Kidney (tissue), 14 donors: ENCODE measurements around the gene NATD1. TPM values are rescaled to one million over a fixed set of nuclear protein-coding genes. Genes with fewer than 3 reads are reported as not detected.

Experiments used
- DNase-seq, 5 donors: peaks; one replicate each; pipeline ENCODE4 v3.0.0-alpha.2; 2013 to 2020
- FAIRE-seq: peaks from 2 replicates; lab custom pipeline; 2012; peaks lifted over from hg19 to GRCh38; lab: Jason Lieb, UNC
- H3K27ac ChIP-seq, 2 donors: one replicate each; pipeline ENCODE4 v1.7.0; 2013; ENCODE audit warnings: low read depth in 2 of 2, low read length in 2 of 2, inconsistent platforms in 1 of 2
- H3K27me3 ChIP-seq: one replicate; pipeline ENCODE4 v1.7.1; 2013; ENCODE audit warnings: low read length, inconsistent platforms; ENCODE audit not compliant: control insufficient read depth, insufficient read depth
- H3K36me3 ChIP-seq, 3 donors: one replicate each; pipeline versions ENCODE4 v1.7.0 to v1.7.1; 2013; ENCODE audit warnings: low read length in 3 of 3, control low read depth in 1 of 3, inconsistent platforms in 1 of 3; ENCODE audit not compliant: insufficient read depth in 3 of 3, control insufficient read depth in 2 of 3
- H3K4me1 ChIP-seq, 3 donors: one replicate each; pipeline versions ENCODE4 v1.7.0 to v1.7.1; 2013; ENCODE audit warnings: low read length in 3 of 3, inconsistent platforms in 1 of 3, low read depth in 1 of 3; ENCODE audit not compliant: control insufficient read depth in 2 of 3, insufficient read depth in 2 of 3
- H3K4me3 ChIP-seq, 3 donors: one replicate each; pipeline versions ENCODE4 v1.7.0 to v1.8.1; 2013; ENCODE audit warnings: low read length in 3 of 3, control low read depth in 1 of 3, inconsistent platforms in 1 of 3
- H3K9ac ChIP-seq, 3 donors: one replicate each; pipeline versions ENCODE4 v1.7.0 to v1.7.1; 2013; ENCODE audit warnings: low read length in 3 of 3, control low read depth in 1 of 3, inconsistent platforms in 1 of 3
- H3K9me3 ChIP-seq, 3 donors: one replicate each; pipeline versions ENCODE4 v1.7.0 to v1.7.1; 2013; ENCODE audit warnings: low read length in 3 of 3, control low read depth in 1 of 3, inconsistent platforms in 1 of 3; ENCODE audit not compliant: control insufficient read depth in 2 of 3, insufficient read depth in 1 of 3
- intact Hi-C: fragments of 100-400 bp; cut with DNase I; formaldehyde crosslinking; loops from one replicate; pipeline ENCODE4 v1.11.1; 2022
- polyA plus RNA-seq: library from polyadenylated mRNA; stranded (reverse); fragments of 350-450 nt; fragmentation: Illumina TruSeq; extraction: RNeasy Lipid Tissue Mini Kit (QIAGEN cat#74804); gene quantifications from one replicate; pipeline ENCODE4 v1.2.3, GENCODE V29; 2014; ENCODE audit warnings: low read depth, low replicate concordance; ENCODE audit not compliant: insufficient read depth
- total RNA-seq: library from RNA; stranded (reverse); fragmentation: NEBNext Ultra II Directional; extraction: Animal tissue kit (Norgen Biotek cat#: 25700); gene quantifications from one replicate; pipeline ENCODE4 v1.2.1, GENCODE V29; 2021
- TF ChIP-seq, protein P1 (sequence below): IDR thresholded peaks from 3 replicates; pipeline ENCODE4 v1.5.1; 2012; ENCODE audit warnings: mild to moderate bottlenecking, moderate library complexity, borderline replicate concordance; ENCODE audit not compliant: insufficient read depth; ENCODE audit errors: extremely low read depth
- donor health status: control.
- donor health status: control.
- donor health status: control.
- donor health status: control.
- donor health status: control.
- donor health status: DM: yes; HTN: yes; CAD: no.
- donor health status: Normal renal cell carcinoma (clear cell type).

NATD1 gene
- total and polyA plus RNA-seq, 2 donors from 2014 or later = 5.0 to 14.2 TPM

DNA sequence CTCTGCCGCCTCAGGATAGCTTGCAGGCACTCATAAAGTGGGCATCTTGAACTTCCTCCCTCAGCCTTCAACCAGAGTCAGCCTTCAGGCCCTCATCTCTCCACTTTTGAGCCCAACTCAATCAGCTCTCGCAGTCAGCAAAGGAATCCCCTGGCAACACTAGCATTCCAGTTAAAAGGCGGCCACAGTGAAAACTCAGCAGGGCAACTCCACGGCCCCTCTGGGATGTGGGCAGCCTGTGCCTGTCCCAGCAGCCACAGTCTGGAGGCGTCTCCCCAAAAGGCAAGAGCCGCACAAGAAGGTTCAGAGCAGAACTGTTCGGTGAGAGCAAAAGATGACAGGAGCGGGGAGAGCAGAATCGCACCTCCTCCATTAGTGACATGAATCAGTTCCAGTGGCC, 48.3 kb downstream of the NATD1 start:
- H3K36me3 ChIP-seq = no peaks in the 10 kb centered on the region
- no peaks in the 10 kb centered on the region for H3K27me3 ChIP-seq
- FAIRE-seq (no peak), DNase-seq (no peak)
- intact Hi-C loops = no loop called here
- peaks cover 0 to 11% (median 0%) of the 10 kb centered on the region in 3 donors for H3K4me1 ChIP-seq
- H3K9ac ChIP-seq = no peak overlapping the region
- H3K27ac ChIP-seq = no peak overlapping the region
- H3K4me3 ChIP-seq = no peak overlapping the region
- TF ChIP-seq, protein P1, sequence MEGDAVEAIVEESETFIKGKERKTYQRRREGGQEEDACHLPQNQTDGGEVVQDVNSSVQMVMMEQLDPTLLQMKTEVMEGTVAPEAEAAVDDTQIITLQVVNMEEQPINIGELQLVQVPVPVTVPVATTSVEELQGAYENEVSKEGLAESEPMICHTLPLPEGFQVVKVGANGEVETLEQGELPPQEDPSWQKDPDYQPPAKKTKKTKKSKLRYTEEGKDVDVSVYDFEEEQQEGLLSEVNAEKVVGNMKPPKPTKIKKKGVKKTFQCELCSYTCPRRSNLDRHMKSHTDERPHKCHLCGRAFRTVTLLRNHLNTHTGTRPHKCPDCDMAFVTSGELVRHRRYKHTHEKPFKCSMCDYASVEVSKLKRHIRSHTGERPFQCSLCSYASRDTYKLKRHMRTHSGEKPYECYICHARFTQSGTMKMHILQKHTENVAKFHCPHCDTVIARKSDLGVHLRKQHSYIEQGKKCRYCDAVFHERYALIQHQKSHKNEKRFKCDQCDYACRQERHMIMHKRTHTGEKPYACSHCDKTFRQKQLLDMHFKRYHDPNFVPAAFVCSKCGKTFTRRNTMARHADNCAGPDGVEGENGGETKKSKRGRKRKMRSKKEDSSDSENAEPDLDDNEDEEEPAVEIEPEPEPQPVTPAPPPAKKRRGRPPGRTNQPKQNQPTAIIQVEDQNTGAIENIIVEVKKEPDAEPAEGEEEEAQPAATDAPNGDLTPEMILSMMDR = no peak
- H3K9me3 ChIP-seq = no peaks in the 10 kb centered on the region

DNA sequence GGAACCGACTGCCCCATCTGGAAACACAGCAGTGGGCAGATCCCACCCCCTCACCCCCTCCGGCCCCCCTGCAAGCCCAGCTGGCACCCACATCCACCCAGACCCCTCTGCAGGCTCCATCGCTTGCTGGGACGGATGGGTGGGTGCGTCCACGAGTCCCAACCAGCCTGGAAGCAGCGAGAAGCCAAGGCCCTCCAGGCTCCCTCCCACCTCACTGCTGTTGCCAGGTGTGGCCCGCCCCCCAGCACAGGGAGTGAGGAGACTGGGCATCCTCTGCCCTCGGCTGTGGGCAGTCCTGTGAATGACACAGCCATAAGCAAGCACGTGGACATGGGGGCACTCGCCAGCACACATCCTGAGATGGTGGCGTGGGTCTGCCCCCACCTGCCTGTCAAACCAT, 50.7 kb downstream of the NATD1 start:
- Histone ChIP-seq H3K27me3 (no peaks in the 10 kb centered on the region), H3K27ac (no peak overlapping the region), H3K9me3 (no peaks in the 10 kb centered on the region), H3K9ac (no peak overlapping the region), H3K36me3 (peaks cover 0 to 5% (median 0%) of the 10 kb centered on the region in 3 donors), H3K4me1 (peaks cover 0 to 7% (median 0%) of the 10 kb centered on the region in 3 donors), H3K4me3 (no peak overlapping the region)
- TF ChIP-seq, protein P1 = no peak
- intact Hi-C loops = no loop called here
- DNase-seq (no peak), FAIRE-seq (no peak)

DNA sequence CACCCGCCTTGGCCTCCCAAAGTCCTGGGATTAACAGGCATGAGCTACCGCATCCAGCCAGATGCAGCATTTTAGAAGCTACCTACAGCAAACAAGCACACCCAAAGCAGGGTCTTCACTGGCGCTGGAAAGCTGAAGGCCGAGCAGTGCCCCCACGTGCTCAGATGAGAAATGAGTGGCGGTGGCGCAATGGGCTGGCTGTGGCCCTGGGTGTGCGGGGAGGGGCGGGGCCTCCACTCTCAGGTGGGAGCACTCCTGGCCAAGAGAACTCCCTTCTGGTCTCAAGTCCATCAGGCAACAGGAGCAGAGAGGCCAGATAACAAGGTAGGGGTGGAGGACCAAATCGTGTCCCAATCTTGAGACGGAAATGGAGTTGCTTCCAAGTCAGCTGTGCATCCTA, 51.3 kb downstream of the NATD1 start:
- FAIRE-seq = no peak
- no peak overlapping the region for H3K27ac ChIP-seq

More for the DNA sequence above, 51.3 kb downstream of the NATD1 start:
- DNase-seq = no peak
- H3K36me3 ChIP-seq = peaks cover 0 to 5% (median 0%) of the 10 kb centered on the region in 3 donors
- no peak overlapping the region for H3K9ac ChIP-seq
- no peaks in the 10 kb centered on the region for H3K27me3 ChIP-seq
- H3K4me3 ChIP-seq = no peak overlapping the region
- intact Hi-C loops = no loop called here
- H3K9me3 ChIP-seq = no peaks in the 10 kb centered on the region
- TF ChIP-seq, protein P1 = no peak
- H3K4me1 ChIP-seq = peaks cover 0 to 7% (median 0%) of the 10 kb centered on the region in 3 donors
